Head of caudate nucleus (tissue), 42 donors: Measurements from ENCODE around the gene RECQL5.

Experiments
- DNase-seq, 42 donors: peaks; one replicate each; pipeline versions ENCODE4 v3.0.0 to v3.0.0-alpha.2; 2020 to 2021; ENCODE audit warnings: mixed read lengths in 7 of 42
- intact Hi-C: fragments of 100-400 bp; cut with DNase I; formaldehyde crosslinking; loops from one replicate; pipeline ENCODE4 v1.15.0; 2022

Gene RECQL5

GRCh38 chr17:75666959-75667790, at the start of gene RECQL5, which contains the start of gene SAP30BP:
TSS of gene RECQL5 (minus strand) at chr17:75667154. CDS start at chr17:75666557, 597 bp downstream.
TSS of gene SAP30BP (plus strand) at chr17:75667338. CDS start at chr17:75667373, 35 bp downstream.
- intact Hi-C loops, result no loop called here
- DNase-seq, result peak; percentile 97 to 100 (median 99)

- DNase-seq, result no peak
- intact Hi-C loops, result no loop called here
Measured at GRCh38 chr17:75712446-75712845, 45.5 kb upstream of the RECQL5 start.

- no peak for DNase-seq
- intact Hi-C loops, result no loop called here
Measured at GRCh38 chr17:75707079-75707571, 40.2 kb upstream of the RECQL5 start.

GRCh38 chr17:75706042-75706728, 39.2 kb upstream of the RECQL5 start:
- intact Hi-C loops, result no loop called here

GRCh38 chr17:75704963-75705875, 38.3 kb upstream of the RECQL5 start:
- peak in 29 of 42 donors; percentile 28 to 83 (median 56) for DNase-seq
- intact Hi-C loops, result no loop called here

More at GRCh38 chr17:75706042-75706728, 39.2 kb upstream of the RECQL5 start:
- no peak for DNase-seq

- no peak for DNase-seq
- intact Hi-C loops, result no loop called here
Measured at GRCh38 chr17:75703591-75703990, 36.6 kb upstream of the RECQL5 start.

GRCh38 chr17:75703191-75703590, 36.2 kb upstream of the RECQL5 start:
- no peak for DNase-seq
- intact Hi-C loops, result no loop called here

- intact Hi-C loops, result no loop called here
- no peak for DNase-seq
Measured at GRCh38 chr17:75701288-75701687, 34.3 kb upstream of the RECQL5 start.

GRCh38 chr17:75698659-75699058, 31.7 kb upstream of the RECQL5 start:
- intact Hi-C loops, result no loop called here
- DNase-seq, result no peak

GRCh38 chr17:75697651-75698291, 30.8 kb upstream of the RECQL5 start:
- peak; percentile 66 to 94 (median 85) for DNase-seq

GRCh38 chr17:75695830-75696271, 28.9 kb upstream of the RECQL5 start:
- DNase-seq, result peak in 41 of 42 donors; percentile 47 to 92 (median 70)
- intact Hi-C loops, result no loop called here

More at GRCh38 chr17:75697651-75698291, 30.8 kb upstream of the RECQL5 start:
- intact Hi-C loops, result no loop called here

- intact Hi-C loops, result no loop called here
- no peak for DNase-seq
Measured at GRCh38 chr17:75695141-75695829, 28.3 kb upstream of the RECQL5 start.

GRCh38 chr17:75694536-75694935, 27.6 kb upstream of the RECQL5 start:
- intact Hi-C loops, result no loop called here
- DNase-seq, result peak in 30 of 42 donors; percentile 26 to 82 (median 60)

- DNase-seq, result peak; percentile 81 to 99 (median 93)
- intact Hi-C loops, result no loop called here
Measured at GRCh38 chr17:75693500-75694481, 26.8 kb upstream of the RECQL5 start.

- peak in 3 of 42 donors; percentile 29 to 43 (median 41) for DNase-seq
- intact Hi-C loops, result no loop called here
Measured at GRCh38 chr17:75692976-75693375, 26.0 kb upstream of the RECQL5 start.

GRCh38 chr17:75691801-75692626, 25.1 kb upstream of the RECQL5 start:
- intact Hi-C loops, result no loop called here
- DNase-seq, result peak in 41 of 42 donors; percentile 43 to 90 (median 70)
